ENCODE measurements around the gene ARHGAP28.
"Not testable (repeated sequence)": the region's sequence is repeated elsewhere in the genome, so short reads cannot be mapped to it uniquely, and the experiment has no call there.

ARHGAP28 gene

GRCh38 chr18:6807515-6808257, 78.2 kb downstream of the ARHGAP28 start:
- 87 to 92% methylated on average over 4 of the region's 4 CpGs for WGBS, 2 experiments
- no peaks in the 10 kb centered on the region for H3K36me3 ChIP-seq (ENCODE audit: control insufficient read depth, insufficient read depth, low read length)
- H3K27ac ChIP-seq (ENCODE audit: insufficient read depth, low read depth, low read length, poor library complexity, severe bottlenecking), result no peak overlapping the region
- no peaks in the 10 kb centered on the region for H3K9me3 ChIP-seq (ENCODE audit: control insufficient read depth, low read length)
- no peak overlapping the region for H3K4me3 ChIP-seq (ENCODE audit: insufficient read depth, low read depth, low read length)
- H3K4me1 ChIP-seq (ENCODE audit: control insufficient read depth, insufficient read depth, low read length), result peaks cover 3% of the 10 kb centered on the region
- no peaks in the 10 kb centered on the region for H3K27me3 ChIP-seq (ENCODE audit: control insufficient read depth, insufficient read depth, low read length, poor library complexity, severe bottlenecking)

GRCh38 chr18:6810191-6810590, 80.7 kb downstream of the ARHGAP28 start:
- H3K4me1 ChIP-seq (ENCODE audit: control insufficient read depth, insufficient read depth, low read length), result peaks cover 4% of the 10 kb centered on the region
- H3K27me3 ChIP-seq (ENCODE audit: control insufficient read depth, insufficient read depth, low read length, poor library complexity, severe bottlenecking), result no peaks in the 10 kb centered on the region
- H3K27ac ChIP-seq (ENCODE audit: insufficient read depth, low read depth, low read length, poor library complexity, severe bottlenecking), result no peak overlapping the region
- H3K9me3 ChIP-seq (ENCODE audit: control insufficient read depth, low read length), result no peaks in the 10 kb centered on the region
- no peak overlapping the region for H3K4me3 ChIP-seq (ENCODE audit: insufficient read depth, low read depth, low read length)
- H3K36me3 ChIP-seq (ENCODE audit: control insufficient read depth, insufficient read depth, low read length), result no peaks in the 10 kb centered on the region

GRCh38 chr18:6811816-6812215, 82.3 kb downstream of the ARHGAP28 start:
- Histone ChIP-seq H3K4me1 (ENCODE audit: control insufficient read depth, insufficient read depth, low read length) (peaks cover 4% of the 10 kb centered on the region), H3K27ac (ENCODE audit: insufficient read depth, low read depth, low read length, poor library complexity, severe bottlenecking) (no peak overlapping the region), H3K9me3 (ENCODE audit: control insufficient read depth, low read length) (no peaks in the 10 kb centered on the region), H3K27me3 (ENCODE audit: control insufficient read depth, insufficient read depth, low read length, poor library complexity, severe bottlenecking) (no peaks in the 10 kb centered on the region), H3K36me3 (ENCODE audit: control insufficient read depth, insufficient read depth, low read length) (no peaks in the 10 kb centered on the region), H3K4me3 (ENCODE audit: insufficient read depth, low read depth, low read length) (no peak overlapping the region)
- 91 to 100% methylated on average over 1 of the region's 1 CpG for WGBS, 2 experiments

DNA sequence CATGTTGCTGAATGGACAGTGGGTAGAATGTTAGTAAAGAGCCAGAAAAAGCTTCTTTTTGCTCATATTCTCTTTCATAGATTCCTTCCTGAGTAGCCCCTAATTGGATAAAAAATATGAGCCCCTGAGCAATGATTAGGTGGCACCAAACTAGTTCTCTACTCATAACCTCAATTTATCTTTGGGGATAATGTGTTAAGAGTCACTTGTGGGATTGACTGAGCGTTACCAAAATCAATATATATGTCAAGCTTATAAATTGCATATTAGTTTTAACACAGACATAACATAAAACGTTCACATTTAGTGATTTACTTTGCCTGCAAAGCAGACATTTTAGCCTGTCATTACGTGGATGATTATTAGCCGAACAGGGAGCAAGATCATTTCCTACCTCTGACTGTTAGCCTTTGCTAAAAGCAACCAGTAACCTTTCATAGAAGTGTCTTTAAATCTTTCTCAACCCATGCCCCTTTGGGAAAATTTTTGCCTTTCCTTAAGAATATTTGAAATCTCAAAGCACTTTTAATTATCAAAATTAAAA, 85.4 kb downstream of the ARHGAP28 start:
- Histone ChIP-seq H3K9me3 (ENCODE audit: control insufficient read depth, low read length) (no peaks in the 10 kb centered on the region), H3K4me3 (ENCODE audit: insufficient read depth, low read depth, low read length) (no peak overlapping the region), H3K36me3 (ENCODE audit: control insufficient read depth, insufficient read depth, low read length) (no peaks in the 10 kb centered on the region), H3K27ac (ENCODE audit: insufficient read depth, low read depth, low read length, poor library complexity, severe bottlenecking) (no peak overlapping the region), H3K27me3 (ENCODE audit: control insufficient read depth, insufficient read depth, low read length, poor library complexity, severe bottlenecking) (no peaks in the 10 kb centered on the region), H3K4me1 (ENCODE audit: control insufficient read depth, insufficient read depth, low read length) (peaks cover 4% of the 10 kb centered on the region)
- WGBS, 2 experiments, result 96 to 99% methylated on average over 3 to 4 of the region's 4 CpGs

DNA sequence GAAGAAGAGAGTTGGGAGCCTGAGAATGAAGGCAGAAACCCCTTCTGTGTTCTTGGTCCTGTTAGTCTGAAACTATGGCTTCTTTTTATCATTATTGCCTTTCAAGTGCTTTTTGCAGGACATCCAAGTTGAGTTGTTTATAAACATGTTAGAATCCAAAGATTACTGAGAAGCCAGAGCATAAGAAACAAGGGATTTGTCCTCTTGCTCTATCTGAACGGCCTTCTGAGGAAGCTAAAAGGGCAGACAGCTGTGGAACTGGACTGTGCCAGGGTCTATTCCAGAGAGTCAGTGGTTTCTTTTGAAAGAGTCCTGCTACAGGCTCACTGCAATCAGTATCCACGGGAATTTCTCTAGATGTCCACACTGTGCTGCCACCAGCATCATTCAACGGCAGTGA, 86.6 kb downstream of the ARHGAP28 start:
- Histone ChIP-seq H3K9me3 (ENCODE audit: control insufficient read depth, low read length) (no peaks in the 10 kb centered on the region), H3K4me3 (ENCODE audit: insufficient read depth, low read depth, low read length) (no peak overlapping the region), H3K27ac (ENCODE audit: insufficient read depth, low read depth, low read length, poor library complexity, severe bottlenecking) (no peak overlapping the region), H3K36me3 (ENCODE audit: control insufficient read depth, insufficient read depth, low read length) (no peaks in the 10 kb centered on the region), H3K27me3 (ENCODE audit: control insufficient read depth, insufficient read depth, low read length, poor library complexity, severe bottlenecking) (no peaks in the 10 kb centered on the region), H3K4me1 (ENCODE audit: control insufficient read depth, insufficient read depth, low read length) (peaks cover 4% of the 10 kb centered on the region)
- WGBS, 2 experiments, result 90 to 92% methylated on average over 3 of the region's 3 CpGs

- H3K9me3 ChIP-seq (ENCODE audit: control insufficient read depth, low read length), result no peaks in the 10 kb centered on the region
- H3K27ac ChIP-seq (ENCODE audit: insufficient read depth, low read depth, low read length, poor library complexity, severe bottlenecking), result no peak overlapping the region
- H3K36me3 ChIP-seq (ENCODE audit: control insufficient read depth, insufficient read depth, low read length), result no peaks in the 10 kb centered on the region
- H3K4me3 ChIP-seq (ENCODE audit: insufficient read depth, low read depth, low read length), result no peak overlapping the region
- no peaks in the 10 kb centered on the region for H3K4me1 ChIP-seq (ENCODE audit: control insufficient read depth, insufficient read depth, low read length)
- no peaks in the 10 kb centered on the region for H3K27me3 ChIP-seq (ENCODE audit: control insufficient read depth, insufficient read depth, low read length, poor library complexity, severe bottlenecking)
- WGBS, 2 experiments, result 83 to 96% methylated on average over 1 of the region's 1 CpG
Measured at GRCh38 chr18:6819332-6819731, 89.8 kb downstream of the ARHGAP28 start.

- no peak overlapping the region for H3K4me3 ChIP-seq (ENCODE audit: insufficient read depth, low read depth, low read length)
- H3K4me1 ChIP-seq (ENCODE audit: control insufficient read depth, insufficient read depth, low read length), result no peaks in the 10 kb centered on the region
- H3K27me3 ChIP-seq (ENCODE audit: control insufficient read depth, insufficient read depth, low read length, poor library complexity, severe bottlenecking), result no peaks in the 10 kb centered on the region
- no peaks in the 10 kb centered on the region for H3K9me3 ChIP-seq (ENCODE audit: control insufficient read depth, low read length)
- H3K27ac ChIP-seq (ENCODE audit: insufficient read depth, low read depth, low read length, poor library complexity, severe bottlenecking), result no peak overlapping the region
- H3K36me3 ChIP-seq (ENCODE audit: control insufficient read depth, insufficient read depth, low read length), result no peaks in the 10 kb centered on the region
Measured at GRCh38 chr18:6820314-6820713, 90.8 kb downstream of the ARHGAP28 start.

GRCh38 chr18:6821356-6821755, 91.8 kb downstream of the ARHGAP28 start:
- no peak overlapping the region for H3K27ac ChIP-seq (ENCODE audit: insufficient read depth, low read depth, low read length, poor library complexity, severe bottlenecking)
- H3K4me1 ChIP-seq (ENCODE audit: control insufficient read depth, insufficient read depth, low read length), result no peaks in the 10 kb centered on the region
- no peaks in the 10 kb centered on the region for H3K36me3 ChIP-seq (ENCODE audit: control insufficient read depth, insufficient read depth, low read length)
- H3K4me3 ChIP-seq (ENCODE audit: insufficient read depth, low read depth, low read length), result no peak overlapping the region
- no peaks in the 10 kb centered on the region for H3K9me3 ChIP-seq (ENCODE audit: control insufficient read depth, low read length)
- WGBS, 2 experiments, result 97 to 100% methylated on average over 1 of the region's 1 CpG
- H3K27me3 ChIP-seq (ENCODE audit: control insufficient read depth, insufficient read depth, low read length, poor library complexity, severe bottlenecking), result no peaks in the 10 kb centered on the region

- not testable (repeated sequence) for H3K4me1 ChIP-seq (ENCODE audit: control insufficient read depth, insufficient read depth, low read length); H3K4me3 ChIP-seq (ENCODE audit: insufficient read depth, low read depth, low read length); H3K36me3 ChIP-seq (ENCODE audit: control insufficient read depth, insufficient read depth, low read length); H3K9me3 ChIP-seq (ENCODE audit: control insufficient read depth, low read length); H3K27ac ChIP-seq (ENCODE audit: insufficient read depth, low read depth, low read length, poor library complexity, severe bottlenecking); H3K27me3 ChIP-seq (ENCODE audit: control insufficient read depth, insufficient read depth, low read length, poor library complexity, severe bottlenecking)
- 94 to 100% methylated on average over 1 to 21 of the region's 29 CpGs for WGBS, 2 experiments
Measured at GRCh38 chr18:6827161-6827560, 97.6 kb downstream of the ARHGAP28 start.

- H3K4me1 ChIP-seq (ENCODE audit: control insufficient read depth, insufficient read depth, low read length); H3K27ac ChIP-seq (ENCODE audit: insufficient read depth, low read depth, low read length, poor library complexity, severe bottlenecking); H3K4me3 ChIP-seq (ENCODE audit: insufficient read depth, low read depth, low read length); H3K27me3 ChIP-seq (ENCODE audit: control insufficient read depth, insufficient read depth, low read length, poor library complexity, severe bottlenecking); H3K36me3 ChIP-seq (ENCODE audit: control insufficient read depth, insufficient read depth, low read length); H3K9me3 ChIP-seq (ENCODE audit: control insufficient read depth, low read length): not testable (repeated sequence)
- 95% methylated on average over 24 to 28 of the region's 30 CpGs for WGBS, 2 experiments
Measured at GRCh38 chr18:6827566-6827965, 98.0 kb downstream of the ARHGAP28 start.
